ENCODE data around the gene EHBP1.

The EHBP1 gene

GRCh38 chr2:62800618-62801017 lies 95.1 kb downstream of the EHBP1 start:
- H3K4me3 ChIP-seq: no peak overlapping the region
- H3K27ac ChIP-seq: no peak overlapping the region
- no peak for DNase-seq (ENCODE audit: low spot score)
- no peak for TF ChIP-seq CTCF (IDR thresholded peaks at IDR 0.05)

GRCh38 chr2:62801110-62801509 lies 95.6 kb downstream of the EHBP1 start:
- TF ChIP-seq CTCF (IDR thresholded peaks at IDR 0.05): no peak
- no peak for DNase-seq (ENCODE audit: low spot score)
- Histone ChIP-seq H3K4me3 (no peak overlapping the region), H3K27ac (no peak overlapping the region)

- no peak for DNase-seq (ENCODE audit: low spot score)
- no peak for TF ChIP-seq CTCF (IDR thresholded peaks at IDR 0.05)
- H3K4me3 ChIP-seq: no peak overlapping the region
- no peak overlapping the region for H3K27ac ChIP-seq
Observed at GRCh38 chr2:62801814-62802523, 96.5 kb downstream of the EHBP1 start.

DNA sequence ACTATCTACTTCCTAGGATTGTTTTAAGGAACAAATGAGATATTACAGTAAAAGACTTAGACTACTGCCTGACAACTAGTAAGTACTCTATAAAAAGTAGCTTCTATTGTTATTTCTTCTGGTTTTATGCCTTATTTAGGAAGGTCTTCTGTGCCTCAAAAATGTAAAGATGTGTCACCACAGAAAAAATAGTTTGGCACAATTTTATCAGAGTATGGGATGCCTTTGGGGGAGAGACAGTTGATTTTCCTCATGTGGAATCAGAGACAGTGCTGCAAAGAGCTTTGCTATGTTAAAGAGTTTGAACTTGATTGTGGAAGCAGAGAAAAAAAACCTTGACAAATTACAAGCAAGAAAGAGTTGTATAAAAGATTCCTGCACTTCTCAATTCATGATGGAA lies 98.4 kb downstream of the EHBP1 start:
- Histone ChIP-seq H3K4me3 (no peak overlapping the region), H3K27ac (no peak overlapping the region)
- TF ChIP-seq CTCF (IDR thresholded peaks at IDR 0.05): no peak
- DNase-seq (ENCODE audit: low spot score): no peak

- no peak overlapping the region for H3K4me3 ChIP-seq
- DNase-seq (ENCODE audit: low spot score): no peak
- no peak overlapping the region for H3K27ac ChIP-seq
- TF ChIP-seq CTCF (IDR thresholded peaks at IDR 0.05): no peak
Observed at GRCh38 chr2:62806231-62806630, 100.7 kb downstream of the EHBP1 start.

DNA sequence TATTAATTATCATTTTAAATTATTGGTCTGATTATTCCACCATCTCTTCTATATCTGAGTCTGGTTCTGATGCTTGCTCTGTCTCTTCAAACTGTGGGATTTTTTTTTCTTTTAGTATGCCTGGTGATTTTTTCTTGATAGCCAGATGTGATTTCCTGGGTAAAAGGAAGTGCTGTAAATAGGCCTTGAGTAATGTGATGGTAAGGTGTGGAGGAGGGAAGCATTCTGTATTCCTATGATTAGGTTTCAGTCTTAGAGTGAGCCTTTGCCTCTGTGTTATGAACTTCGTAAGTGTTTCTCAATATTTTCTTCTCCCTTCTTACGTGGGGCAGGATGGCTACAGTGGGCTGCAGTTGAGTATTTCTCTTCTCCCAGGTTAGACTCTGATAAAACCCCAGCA lies 103.0 kb downstream of the EHBP1 start:
- no peak overlapping the region for H3K27ac ChIP-seq
- no peak for DNase-seq (ENCODE audit: low spot score)
- no peak overlapping the region for H3K4me3 ChIP-seq
- TF ChIP-seq CTCF (IDR thresholded peaks at IDR 0.05): no peak

DNA sequence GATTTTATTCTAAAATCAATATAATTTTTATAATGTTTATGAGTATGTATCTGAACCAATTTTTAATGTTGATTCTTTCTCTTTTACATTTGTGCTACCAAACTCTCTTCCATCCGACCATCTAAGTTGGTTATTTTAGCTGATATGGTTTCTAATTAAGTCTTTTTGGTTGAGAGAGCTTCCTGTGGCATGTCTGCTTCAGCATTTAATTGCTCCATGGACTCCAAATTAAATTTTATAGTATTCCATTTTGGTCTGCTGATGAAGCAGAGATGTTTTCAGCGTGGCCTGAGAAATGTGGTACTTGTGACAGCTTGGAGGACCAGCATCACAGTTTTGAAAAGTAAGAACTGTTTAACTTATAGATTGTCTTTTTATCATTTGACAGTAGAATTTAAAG lies 105.6 kb downstream of the EHBP1 start:
- H3K4me3 ChIP-seq: no peak overlapping the region
- H3K27ac ChIP-seq: no peak overlapping the region
- TF ChIP-seq CTCF (IDR thresholded peaks at IDR 0.05): no peak
- DNase-seq (ENCODE audit: low spot score): no peak

Data from coronary artery (tissue), 2 donors.